ENCODE data around the gene FYCO1.
A peak's percentile ranks its signal among the peaks of the same experiment; 100 is the strongest.
"Not testable (repeated sequence)": the region's sequence is repeated elsewhere in the genome, so short reads cannot be mapped to it uniquely, and the experiment has no call there.

Gene FYCO1

GRCh38 chr3:45995236-45996192 lies at the start of gene FYCO1:
TSS of gene FYCO1 (minus strand) at chr3:45995824. CDS start at chr3:45984910, 10,914 bp downstream.
- peak; percentile 84 for DNase-seq

GRCh38 chr3:46038916-46039315 lies 43.3 kb upstream of the FYCO1 start:
- no peak for DNase-seq

- DNase-seq, result not testable (repeated sequence)
Observed at GRCh38 chr3:46038071-46038470, 42.4 kb upstream of the FYCO1 start.

GRCh38 chr3:46036191-46036590 lies 40.6 kb upstream of the FYCO1 start:
- no peak for DNase-seq

GRCh38 chr3:46031747-46032146 lies 36.1 kb upstream of the FYCO1 start:
- DNase-seq, result no peak

GRCh38 chr3:46031269-46031668 lies 35.6 kb upstream of the FYCO1 start:
- no peak for DNase-seq

GRCh38 chr3:46030626-46031025 lies 35.0 kb upstream of the FYCO1 start:
- DNase-seq, result no peak

- DNase-seq, result no peak
Observed at GRCh38 chr3:46029953-46030543, 34.4 kb upstream of the FYCO1 start.

- DNase-seq, result no peak
Observed at GRCh38 chr3:46027736-46028397, 32.2 kb upstream of the FYCO1 start.

GRCh38 chr3:46027021-46027705 lies 31.5 kb upstream of the FYCO1 start, which contains the start of gene XCR1:
TSS of gene XCR1 (minus strand) at chr3:46027483. CDS start at chr3:46021947, 5,536 bp downstream.
- DNase-seq, result no peak

- no peak for DNase-seq
Observed at GRCh38 chr3:46025139-46025538, 29.5 kb upstream of the FYCO1 start.

GRCh38 chr3:46024131-46024530 lies 28.5 kb upstream of the FYCO1 start:
- no peak for DNase-seq

GRCh38 chr3:46022909-46023785 lies 27.5 kb upstream of the FYCO1 start:
- DNase-seq, result no peak

GRCh38 chr3:46021516-46021915 lies 25.9 kb upstream of the FYCO1 start:
- no peak for DNase-seq

GRCh38 chr3:46020766-46021510 lies 25.3 kb upstream of the FYCO1 start:
- DNase-seq, result no peak

GRCh38 chr3:46019707-46020106 lies 24.1 kb upstream of the FYCO1 start:
- DNase-seq, result no peak

- DNase-seq, result no peak
Observed at GRCh38 chr3:46017720-46018119, 22.1 kb upstream of the FYCO1 start.

- no peak for DNase-seq
Observed at GRCh38 chr3:46013316-46014094, 17.9 kb upstream of the FYCO1 start.

GRCh38 chr3:46012246-46012645 lies 16.6 kb upstream of the FYCO1 start:
- no peak for DNase-seq

- DNase-seq, result no peak
Observed at GRCh38 chr3:46010519-46011113, 15.0 kb upstream of the FYCO1 start.

Data from activated gamma-delta T cell treated with Interleukin-2 at 50 U/mL for 16 hours (primary cell).